Activated gamma-delta T cell treated with anti-CD3 and anti-CD28 coated beads, Interleukin-2, amount 50 U/mL, for 16 hours (primary cell): ENCODE data around the gene HOXB3.

ENCODE experiments used
- DNase-seq: peaks from one replicate; pipeline ENCODE4 v3.0.0-alpha.2; 2020; ENCODE audit warnings: low read depth

HOXB3 gene

GRCh38 chr17:48556576-48557401 is 33.3 kb downstream of the HOXB3 start:
- no peak for DNase-seq

GRCh38 chr17:48556229-48556575 is 33.8 kb downstream of the HOXB3 start:
- DNase-seq: no peak

GRCh38 chr17:48555258-48556228 is 34.5 kb downstream of the HOXB3 start:
- no peak for DNase-seq

GRCh38 chr17:48554412-48555257 is 35.4 kb downstream of the HOXB3 start:
- DNase-seq: no peak

GRCh38 chr17:48553826-48554225 is 36.2 kb downstream of the HOXB3 start:
- DNase-seq: no peak

- no peak for DNase-seq
These were observed 36.9 kb downstream of the HOXB3 start for GRCh38 chr17:48553190-48553547.

GRCh38 chr17:48552466-48553189 is 37.4 kb downstream of the HOXB3 start:
- no peak for DNase-seq

- no peak for DNase-seq
These were observed 38.2 kb downstream of the HOXB3 start for GRCh38 chr17:48551596-48552465.

- DNase-seq: no peak
These were observed 38.9 kb downstream of the HOXB3 start for GRCh38 chr17:48551214-48551555.

GRCh38 chr17:48550502-48551213 is 39.4 kb downstream of the HOXB3 start:
- DNase-seq: no peak

- DNase-seq: no peak
These were observed 40.0 kb downstream of the HOXB3 start for GRCh38 chr17:48549914-48550501.

GRCh38 chr17:48549281-48549630 is 40.8 kb downstream of the HOXB3 start:
- no peak for DNase-seq

GRCh38 chr17:48548523-48549280 is 41.3 kb downstream of the HOXB3 start:
- no peak for DNase-seq

GRCh38 chr17:48547808-48548522 is 42.1 kb downstream of the HOXB3 start:
- DNase-seq: no peak

GRCh38 chr17:48546924-48547807 is 42.9 kb downstream of the HOXB3 start:
- no peak for DNase-seq

- DNase-seq: no peak
These were observed 43.7 kb downstream of the HOXB3 start for GRCh38 chr17:48546137-48546923.
